Measurements from ENCODE around the gene UNC13B.

DNA sequence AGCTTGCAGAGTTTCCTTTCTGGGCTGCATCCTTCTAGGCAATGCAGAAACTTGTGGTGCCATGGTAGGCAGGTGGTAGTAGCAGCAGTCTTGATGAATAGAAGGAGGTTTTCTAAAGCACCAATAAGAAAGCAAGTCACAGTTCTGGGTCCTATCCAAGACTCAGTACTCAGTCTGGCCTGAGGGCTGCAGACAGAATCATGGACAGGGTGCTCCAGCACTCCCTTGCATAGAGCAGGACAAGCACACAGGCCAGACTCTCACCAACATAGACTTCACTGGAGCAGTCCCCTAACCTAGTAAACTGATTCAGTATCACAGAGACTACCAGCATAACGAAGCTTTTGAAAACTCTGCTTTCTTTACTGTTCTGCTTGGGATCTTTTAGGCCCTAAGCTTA, 194.1 kb downstream of the UNC13B start:
- TF ChIP-seq POLR2AphosphoS5 (IDR thresholded peaks at IDR 0.05; ENCODE audit: low read depth) (no peak), EZH2 (IDR thresholded peaks at IDR 0.05; ENCODE audit: low read depth, unreplicated experiment) (no peak)
- TF ChIP-seq, protein P1, sequence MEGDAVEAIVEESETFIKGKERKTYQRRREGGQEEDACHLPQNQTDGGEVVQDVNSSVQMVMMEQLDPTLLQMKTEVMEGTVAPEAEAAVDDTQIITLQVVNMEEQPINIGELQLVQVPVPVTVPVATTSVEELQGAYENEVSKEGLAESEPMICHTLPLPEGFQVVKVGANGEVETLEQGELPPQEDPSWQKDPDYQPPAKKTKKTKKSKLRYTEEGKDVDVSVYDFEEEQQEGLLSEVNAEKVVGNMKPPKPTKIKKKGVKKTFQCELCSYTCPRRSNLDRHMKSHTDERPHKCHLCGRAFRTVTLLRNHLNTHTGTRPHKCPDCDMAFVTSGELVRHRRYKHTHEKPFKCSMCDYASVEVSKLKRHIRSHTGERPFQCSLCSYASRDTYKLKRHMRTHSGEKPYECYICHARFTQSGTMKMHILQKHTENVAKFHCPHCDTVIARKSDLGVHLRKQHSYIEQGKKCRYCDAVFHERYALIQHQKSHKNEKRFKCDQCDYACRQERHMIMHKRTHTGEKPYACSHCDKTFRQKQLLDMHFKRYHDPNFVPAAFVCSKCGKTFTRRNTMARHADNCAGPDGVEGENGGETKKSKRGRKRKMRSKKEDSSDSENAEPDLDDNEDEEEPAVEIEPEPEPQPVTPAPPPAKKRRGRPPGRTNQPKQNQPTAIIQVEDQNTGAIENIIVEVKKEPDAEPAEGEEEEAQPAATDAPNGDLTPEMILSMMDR (conservative IDR thresholded peaks at IDR 0.05; ENCODE audit: low read depth in 2 of 2), result no peak
- TF ChIP-seq, protein P2, sequence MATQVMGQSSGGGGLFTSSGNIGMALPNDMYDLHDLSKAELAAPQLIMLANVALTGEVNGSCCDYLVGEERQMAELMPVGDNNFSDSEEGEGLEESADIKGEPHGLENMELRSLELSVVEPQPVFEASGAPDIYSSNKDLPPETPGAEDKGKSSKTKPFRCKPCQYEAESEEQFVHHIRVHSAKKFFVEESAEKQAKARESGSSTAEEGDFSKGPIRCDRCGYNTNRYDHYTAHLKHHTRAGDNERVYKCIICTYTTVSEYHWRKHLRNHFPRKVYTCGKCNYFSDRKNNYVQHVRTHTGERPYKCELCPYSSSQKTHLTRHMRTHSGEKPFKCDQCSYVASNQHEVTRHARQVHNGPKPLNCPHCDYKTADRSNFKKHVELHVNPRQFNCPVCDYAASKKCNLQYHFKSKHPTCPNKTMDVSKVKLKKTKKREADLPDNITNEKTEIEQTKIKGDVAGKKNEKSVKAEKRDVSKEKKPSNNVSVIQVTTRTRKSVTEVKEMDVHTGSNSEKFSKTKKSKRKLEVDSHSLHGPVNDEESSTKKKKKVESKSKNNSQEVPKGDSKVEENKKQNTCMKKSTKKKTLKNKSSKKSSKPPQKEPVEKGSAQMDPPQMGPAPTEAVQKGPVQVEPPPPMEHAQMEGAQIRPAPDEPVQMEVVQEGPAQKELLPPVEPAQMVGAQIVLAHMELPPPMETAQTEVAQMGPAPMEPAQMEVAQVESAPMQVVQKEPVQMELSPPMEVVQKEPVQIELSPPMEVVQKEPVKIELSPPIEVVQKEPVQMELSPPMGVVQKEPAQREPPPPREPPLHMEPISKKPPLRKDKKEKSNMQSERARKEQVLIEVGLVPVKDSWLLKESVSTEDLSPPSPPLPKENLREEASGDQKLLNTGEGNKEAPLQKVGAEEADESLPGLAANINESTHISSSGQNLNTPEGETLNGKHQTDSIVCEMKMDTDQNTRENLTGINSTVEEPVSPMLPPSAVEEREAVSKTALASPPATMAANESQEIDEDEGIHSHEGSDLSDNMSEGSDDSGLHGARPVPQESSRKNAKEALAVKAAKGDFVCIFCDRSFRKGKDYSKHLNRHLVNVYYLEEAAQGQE (IDR thresholded peaks at IDR 0.05; ENCODE audit: unreplicated experiment), result no peak
